AG09309 (cell line): ENCODE measurements around the gene TRAT1.

ENCODE experiments used
- DNase-seq: peaks from one replicate; pipeline ENCODE4 v3.0.0-alpha.2; 2010; ENCODE audit warnings: low read depth
- H3K4me3 ChIP-seq: 2 replicates; pipeline ENCODE4 v1.5.1; 2011; ENCODE audit warnings: mild to moderate bottlenecking, low read depth, low read length, moderate library complexity; ENCODE audit not compliant: control insufficient read depth
- TF ChIP-seq, protein P1 (sequence below): IDR thresholded peaks from 2 replicates; pipeline ENCODE4 v1.5.1; 2011; ENCODE audit warnings: mild to moderate bottlenecking, low read depth, low read length, inconsistent platforms; ENCODE audit not compliant: insufficient read depth, control insufficient read depth; ENCODE audit errors: missing control alignments

The TRAT1 gene

DNA sequence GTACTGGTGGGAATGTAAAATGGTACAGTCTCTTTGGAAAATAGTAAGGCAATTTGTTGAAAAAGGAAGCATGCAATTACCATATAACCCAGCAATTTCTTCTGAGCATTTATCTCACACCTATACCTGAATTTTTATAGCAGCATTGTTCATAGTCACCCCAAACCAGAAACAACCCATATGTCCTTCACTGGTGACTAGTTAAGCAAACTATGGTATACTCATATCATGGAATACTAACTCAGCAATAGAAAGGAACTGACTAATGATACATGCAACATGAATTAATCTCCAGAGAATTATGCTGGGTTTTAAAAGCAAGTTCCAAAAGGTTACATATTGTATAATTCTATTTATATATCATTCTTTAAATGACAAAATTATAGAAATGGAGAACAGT lies 60.2 kb downstream of the TRAT1 start:
- TF ChIP-seq, protein P1, sequence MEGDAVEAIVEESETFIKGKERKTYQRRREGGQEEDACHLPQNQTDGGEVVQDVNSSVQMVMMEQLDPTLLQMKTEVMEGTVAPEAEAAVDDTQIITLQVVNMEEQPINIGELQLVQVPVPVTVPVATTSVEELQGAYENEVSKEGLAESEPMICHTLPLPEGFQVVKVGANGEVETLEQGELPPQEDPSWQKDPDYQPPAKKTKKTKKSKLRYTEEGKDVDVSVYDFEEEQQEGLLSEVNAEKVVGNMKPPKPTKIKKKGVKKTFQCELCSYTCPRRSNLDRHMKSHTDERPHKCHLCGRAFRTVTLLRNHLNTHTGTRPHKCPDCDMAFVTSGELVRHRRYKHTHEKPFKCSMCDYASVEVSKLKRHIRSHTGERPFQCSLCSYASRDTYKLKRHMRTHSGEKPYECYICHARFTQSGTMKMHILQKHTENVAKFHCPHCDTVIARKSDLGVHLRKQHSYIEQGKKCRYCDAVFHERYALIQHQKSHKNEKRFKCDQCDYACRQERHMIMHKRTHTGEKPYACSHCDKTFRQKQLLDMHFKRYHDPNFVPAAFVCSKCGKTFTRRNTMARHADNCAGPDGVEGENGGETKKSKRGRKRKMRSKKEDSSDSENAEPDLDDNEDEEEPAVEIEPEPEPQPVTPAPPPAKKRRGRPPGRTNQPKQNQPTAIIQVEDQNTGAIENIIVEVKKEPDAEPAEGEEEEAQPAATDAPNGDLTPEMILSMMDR = no peak
- DNase-seq = no peak
- H3K4me3 ChIP-seq = no peak overlapping the region

DNA sequence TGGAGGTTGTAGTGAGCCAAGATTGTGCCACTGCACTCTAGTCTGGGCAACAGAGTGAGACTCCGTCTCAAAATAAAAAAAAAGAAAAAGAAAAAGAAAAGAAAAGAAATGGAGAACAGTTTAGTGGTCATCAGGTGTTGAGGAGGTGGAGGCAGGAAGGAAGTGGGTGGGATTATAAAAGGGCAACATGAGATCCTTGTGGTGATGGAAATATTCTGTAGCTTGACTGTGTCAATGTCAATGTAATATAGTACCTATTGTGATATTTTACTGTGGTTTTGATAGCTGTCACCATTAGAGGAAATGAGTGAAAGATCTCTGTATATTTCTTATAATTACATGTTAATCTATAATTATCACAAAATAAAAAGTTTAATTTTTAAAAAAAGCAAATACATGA lies 60.8 kb downstream of the TRAT1 start:
- DNase-seq = no peak
- TF ChIP-seq, protein P1 = no peak
- H3K4me3 ChIP-seq = no peak overlapping the region

DNA sequence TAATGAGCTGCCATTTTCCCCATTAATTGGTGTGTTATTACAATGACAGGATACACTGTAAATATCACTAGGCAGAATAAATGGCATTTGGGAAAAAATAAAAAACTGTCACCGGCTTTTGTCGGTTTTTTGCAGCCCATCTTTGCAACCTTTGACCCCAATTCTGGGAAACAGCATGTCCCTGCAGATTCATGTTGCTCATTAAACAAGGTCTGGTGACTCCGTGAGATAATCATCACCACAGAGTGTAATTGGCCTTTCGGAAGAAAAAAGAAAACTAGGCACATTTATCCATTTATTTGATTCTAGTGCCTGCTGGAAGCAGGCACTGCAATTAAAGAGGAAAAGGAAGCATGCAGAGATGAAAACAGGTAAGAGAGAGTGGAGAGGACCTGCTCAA lies 64.5 kb downstream of the TRAT1 start:
- DNase-seq = no peak
- TF ChIP-seq, protein P1 = no peak
- no peak overlapping the region for H3K4me3 ChIP-seq

DNA sequence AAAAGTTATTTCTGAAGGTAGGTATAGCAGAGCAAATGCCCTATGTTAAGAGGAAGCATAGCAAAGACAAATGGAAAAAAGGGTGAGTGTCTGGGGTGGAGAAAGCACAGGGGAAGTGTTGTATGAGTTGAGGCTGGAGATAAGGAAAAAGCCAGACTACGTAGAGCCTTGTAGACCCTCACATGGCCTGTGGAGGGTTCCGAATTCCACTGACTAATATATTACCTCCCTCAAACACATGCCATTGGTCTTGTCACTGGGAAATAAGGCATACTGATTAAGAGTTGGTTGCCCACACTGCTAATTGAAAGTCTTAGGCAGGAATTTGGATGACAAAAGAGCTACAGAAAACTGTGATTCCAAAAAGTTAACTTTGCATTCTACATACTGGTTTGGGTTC lies 65.2 kb downstream of the TRAT1 start:
- no peak overlapping the region for H3K4me3 ChIP-seq
- TF ChIP-seq, protein P1 = no peak
- DNase-seq = no peak

DNA sequence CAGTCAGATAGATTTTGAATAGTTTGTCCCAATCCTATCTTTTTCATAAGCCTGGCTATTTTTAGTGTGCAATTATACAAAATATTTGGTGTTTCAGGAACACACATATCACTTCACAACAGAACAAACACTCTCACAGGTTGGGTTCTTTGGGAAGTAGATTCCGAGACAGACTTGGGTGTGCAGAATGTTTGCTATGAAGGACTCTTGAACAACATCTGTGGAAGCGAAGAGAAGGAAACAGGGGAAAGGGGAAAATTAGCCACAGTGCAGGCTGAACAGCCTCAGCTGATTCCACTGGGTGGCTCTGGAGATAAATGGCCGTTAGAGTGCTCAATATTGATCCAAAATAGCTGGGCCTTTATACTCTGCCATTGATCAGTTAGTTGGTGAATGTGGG lies 69.2 kb downstream of the TRAT1 start:
- DNase-seq = no peak
- TF ChIP-seq, protein P1 = no peak
- no peak overlapping the region for H3K4me3 ChIP-seq

DNA sequence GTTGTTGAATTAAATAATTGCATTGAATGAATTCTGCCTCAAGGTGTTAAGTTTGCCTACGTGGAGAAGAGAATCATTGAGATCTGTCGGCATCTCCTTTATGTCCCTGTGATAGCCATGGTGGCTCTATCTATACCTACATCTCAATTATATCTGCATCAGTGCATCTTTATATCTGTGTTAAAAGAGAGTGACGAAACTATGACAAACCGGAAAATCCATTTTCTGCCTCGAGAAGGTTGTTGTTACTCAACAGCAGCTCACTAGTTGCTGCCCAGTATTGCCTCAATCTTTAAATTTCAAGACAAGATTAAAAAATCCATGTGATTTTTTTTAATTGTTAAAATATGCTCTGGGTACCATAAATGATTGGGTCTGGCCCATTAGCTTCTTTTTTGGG lies 72.4 kb downstream of the TRAT1 start:
- no peak overlapping the region for H3K4me3 ChIP-seq
- DNase-seq = no peak
- TF ChIP-seq, protein P1 = no peak

DNA sequence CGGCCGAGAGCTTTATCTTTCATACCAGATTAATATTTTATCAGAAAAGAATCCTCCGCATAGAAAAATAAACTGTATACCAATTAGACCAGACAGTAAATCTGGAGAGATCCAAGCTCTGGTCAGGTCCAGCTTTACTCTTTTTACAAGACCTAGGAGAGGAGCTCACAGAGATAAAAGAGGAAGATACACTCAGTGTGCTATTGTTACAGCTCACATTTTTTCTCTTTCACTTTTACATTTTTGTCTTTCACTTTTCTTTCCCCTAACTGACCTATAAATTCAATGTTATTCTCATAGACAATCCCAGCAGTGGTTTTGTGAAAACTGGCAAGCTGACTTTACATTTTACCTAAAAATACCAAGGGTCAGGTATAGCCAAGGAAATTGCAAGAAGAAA lies 75.3 kb downstream of the TRAT1 start:
- TF ChIP-seq, protein P1 = no peak
- no peak overlapping the region for H3K4me3 ChIP-seq
- no peak for DNase-seq
